HG03139 (cell line): ENCODE measurements around the gene MADCAM1.
"Not testable (repeated sequence)": the region's sequence is repeated elsewhere in the genome, so short reads cannot be mapped to it uniquely, and the experiment has no call there.

Source experiments
- ATAC-seq: cut with Tn5 transposase; IDR thresholded peaks from one replicate; pipeline ENCODE4 v1.9.1; 2021; ENCODE audit not compliant: unreplicated experiment

MADCAM1 gene

DNA sequence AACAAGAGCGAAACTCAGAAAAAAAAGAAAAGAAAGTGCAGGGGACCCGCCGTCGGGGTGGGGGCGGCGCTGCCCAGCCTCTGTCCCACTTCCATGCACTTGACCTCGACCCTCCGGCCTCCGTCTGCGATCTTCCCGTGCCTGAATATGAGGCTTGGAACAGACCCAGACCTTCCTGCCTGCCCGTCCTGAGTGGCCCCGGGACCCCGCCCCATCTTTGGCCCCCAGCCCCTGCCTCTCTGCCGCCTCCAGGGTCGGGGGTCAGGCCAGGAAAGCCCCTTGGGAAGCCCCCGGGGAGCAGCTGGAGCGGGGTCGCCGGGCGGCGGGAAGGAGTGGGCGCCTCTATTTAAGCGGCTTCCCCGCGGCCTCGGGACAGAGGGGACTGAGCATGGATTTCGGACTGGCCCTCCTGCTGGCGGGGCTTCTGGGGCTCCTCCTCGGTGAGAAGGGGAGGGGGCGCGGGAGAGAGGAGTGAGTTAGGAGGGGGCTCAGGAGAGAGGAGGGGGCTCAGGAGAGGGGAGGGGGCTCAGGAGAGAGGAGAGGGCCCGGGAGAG, at the start of gene MADCAM1:
TSS of gene MADCAM1 (plus strand) at position 375 of the 554 bp plus-strand sequence. CDS start at position 389, 14 bp downstream.
- ATAC-seq, result no peak

DNA sequence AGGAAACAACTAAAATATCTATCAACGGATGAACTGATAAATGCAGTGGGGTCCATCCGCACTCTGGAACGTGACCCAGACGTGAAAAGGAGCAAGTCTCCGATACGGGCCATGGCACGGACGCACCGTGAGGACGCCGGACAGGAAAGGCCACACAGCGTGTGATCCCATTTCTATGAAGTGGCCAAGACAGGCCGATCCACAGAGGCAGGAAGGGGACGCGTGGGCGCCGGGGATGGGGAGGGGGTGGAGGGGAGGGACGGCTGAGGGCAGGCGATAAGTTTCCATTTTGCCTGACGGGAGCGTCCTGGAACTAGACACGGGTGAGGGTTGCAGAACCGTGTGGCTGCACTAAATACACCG, 49.2 kb upstream of the MADCAM1 start:
- ATAC-seq, result no peak

DNA sequence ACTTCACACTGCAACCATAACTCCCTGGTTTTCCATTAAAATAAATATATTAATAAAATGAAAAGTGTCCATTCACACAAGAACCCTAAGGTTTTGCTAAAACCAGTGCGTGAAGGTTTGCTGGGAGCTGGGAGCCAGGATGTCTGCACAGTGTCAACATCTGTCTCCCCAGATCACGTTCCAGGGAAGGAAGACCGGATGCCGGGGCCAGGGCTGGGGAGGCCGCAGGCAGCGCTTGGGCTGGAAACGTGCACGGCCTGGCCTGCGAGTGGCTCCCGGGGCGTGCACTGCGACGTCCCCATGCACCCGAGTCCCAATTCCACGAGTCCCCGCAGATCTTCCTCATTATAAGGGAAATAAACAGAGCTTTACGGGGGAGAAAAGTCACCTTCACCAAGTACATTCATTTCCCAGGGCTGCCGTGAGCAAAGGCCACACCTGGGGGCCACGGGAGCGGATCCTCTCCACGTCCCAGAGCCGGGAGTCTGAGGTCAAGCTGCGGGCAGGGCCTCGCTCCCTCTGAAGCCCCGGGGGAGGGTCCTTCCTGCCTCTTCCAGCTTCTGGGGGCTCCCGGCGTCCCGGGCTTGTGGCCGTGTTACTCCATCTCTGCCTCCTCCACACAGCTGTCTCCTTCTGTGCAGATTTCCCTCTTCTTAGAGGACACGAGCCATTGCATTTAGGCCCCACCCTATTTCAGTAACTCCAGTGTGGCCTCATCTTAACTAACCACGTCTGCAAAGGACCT, 48.3 kb upstream of the MADCAM1 start:
- no peak for ATAC-seq

DNA sequence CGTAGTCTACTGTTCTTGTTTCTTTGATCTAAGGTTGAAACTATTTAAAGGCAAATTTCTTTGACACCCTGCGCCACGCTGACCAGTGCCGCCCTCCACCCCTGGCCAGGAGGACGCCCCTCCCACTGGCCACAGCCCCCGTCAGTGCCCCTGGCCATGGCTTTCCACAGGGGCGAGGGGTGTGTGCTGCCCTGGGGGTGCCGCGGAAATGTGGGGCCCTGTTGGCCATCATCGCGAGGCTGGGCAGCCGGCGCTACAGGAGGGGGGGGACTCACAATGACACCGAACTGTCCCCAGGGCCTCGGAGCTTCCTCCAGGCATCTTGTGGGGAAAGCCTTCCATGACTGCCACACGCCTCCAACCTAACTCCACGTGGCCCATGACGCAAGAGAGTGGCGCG, 46.4 kb upstream of the MADCAM1 start:
- ATAC-seq, result no peak

DNA sequence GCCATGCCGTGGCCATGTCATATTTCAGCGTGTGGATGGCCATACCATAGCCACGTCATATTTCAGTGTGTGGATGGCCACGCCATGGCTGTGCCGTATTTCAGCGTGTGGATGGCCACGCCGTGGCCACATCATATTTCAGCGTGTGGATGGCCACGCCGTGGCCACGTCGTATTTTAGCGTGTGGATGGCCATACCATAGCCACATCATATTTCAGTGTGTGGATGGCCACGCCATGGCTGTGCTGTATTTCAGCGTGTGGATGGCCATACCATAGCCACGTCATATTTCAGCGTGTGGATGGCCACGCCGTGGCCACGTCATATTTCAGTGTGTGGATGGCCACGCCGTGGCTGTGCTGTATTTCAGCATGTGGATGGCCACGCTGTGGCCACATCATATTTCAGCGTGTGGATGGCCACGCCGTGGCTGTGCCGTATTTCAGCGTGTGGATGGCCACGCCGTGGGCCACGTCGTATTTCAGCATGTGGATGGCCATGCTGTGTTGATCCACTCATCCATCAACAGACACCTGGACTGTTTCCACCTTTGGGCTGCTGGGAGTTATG, 45.3 kb upstream of the MADCAM1 start:
- ATAC-seq, result not testable (repeated sequence)

DNA sequence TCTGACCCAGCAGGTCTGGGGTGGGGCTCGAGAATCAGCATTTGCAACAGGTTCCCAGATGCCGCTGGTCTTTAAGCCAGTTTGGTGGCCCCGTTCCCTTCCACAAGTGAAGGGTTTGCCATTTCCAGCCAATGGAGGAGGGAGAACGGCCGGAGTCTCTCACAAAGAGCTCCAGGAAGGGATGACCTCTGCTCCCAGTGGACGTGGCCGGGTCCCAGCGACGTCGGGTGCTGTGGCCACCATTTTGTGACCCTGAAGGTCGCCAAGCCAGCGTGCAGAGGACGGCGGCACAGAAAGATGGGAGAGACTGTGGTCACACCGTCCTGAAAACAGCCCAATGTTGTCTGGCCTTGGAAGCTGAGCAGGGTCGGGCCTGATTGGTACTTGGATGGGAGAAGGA, 43.5 kb upstream of the MADCAM1 start:
- no peak for ATAC-seq

DNA sequence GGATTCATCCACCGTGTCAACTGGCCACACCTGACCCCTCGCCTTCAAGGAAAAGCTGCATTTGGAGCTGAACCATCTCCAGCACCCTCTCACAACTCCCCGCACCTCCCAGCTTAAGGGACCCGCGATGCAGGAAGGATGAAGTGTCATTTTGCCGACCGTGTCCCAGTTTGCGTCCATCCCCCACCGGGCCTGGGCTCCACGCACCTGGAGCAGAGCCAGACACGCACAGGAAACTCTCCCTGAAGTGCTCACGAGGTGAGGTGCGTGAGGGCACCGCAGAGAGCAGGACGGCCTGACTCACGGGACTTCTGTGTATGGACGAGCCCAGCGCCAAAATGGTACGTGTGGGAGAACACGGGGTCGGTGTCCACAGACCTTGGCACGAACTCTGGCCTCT, 42.7 kb upstream of the MADCAM1 start:
- ATAC-seq, result no peak

GRCh38 chr19:455031-455705, 41.1 kb upstream of the MADCAM1 start:
- no peak for ATAC-seq

DNA sequence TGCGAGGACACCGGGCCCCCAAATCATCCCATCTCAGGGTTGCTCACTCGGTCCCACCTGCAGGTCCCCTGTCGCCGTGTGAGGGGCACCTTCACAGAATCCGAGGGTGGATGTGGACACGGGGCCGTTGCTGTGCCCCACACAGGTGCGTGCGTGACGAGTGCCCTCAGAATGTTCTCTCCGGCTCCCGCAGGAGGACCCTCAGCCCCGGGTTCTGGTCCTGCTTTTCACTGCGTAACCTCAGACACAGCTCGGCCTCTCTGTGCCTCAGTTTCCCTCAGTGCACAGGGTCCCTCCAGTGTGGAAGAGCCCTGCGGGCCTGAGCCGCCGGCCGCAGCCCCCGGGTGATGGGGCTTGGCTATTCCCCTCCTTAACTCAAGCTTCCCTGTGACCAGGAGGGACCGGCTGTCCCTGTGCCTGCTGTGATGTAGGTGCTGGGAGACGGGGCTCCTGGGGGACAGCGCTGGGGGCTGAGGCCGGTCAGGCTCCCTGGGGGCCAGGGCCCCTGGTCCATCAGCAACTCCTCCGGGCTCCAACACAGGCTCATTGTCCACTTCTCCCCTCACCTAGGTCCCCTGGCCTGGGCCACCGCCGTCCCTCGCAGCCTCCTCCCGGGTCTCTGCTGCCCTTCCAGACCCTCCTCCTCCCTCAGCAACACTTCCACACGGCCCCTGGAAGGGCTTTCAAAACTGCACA, 40.3 kb upstream of the MADCAM1 start:
- ATAC-seq, result no peak

DNA sequence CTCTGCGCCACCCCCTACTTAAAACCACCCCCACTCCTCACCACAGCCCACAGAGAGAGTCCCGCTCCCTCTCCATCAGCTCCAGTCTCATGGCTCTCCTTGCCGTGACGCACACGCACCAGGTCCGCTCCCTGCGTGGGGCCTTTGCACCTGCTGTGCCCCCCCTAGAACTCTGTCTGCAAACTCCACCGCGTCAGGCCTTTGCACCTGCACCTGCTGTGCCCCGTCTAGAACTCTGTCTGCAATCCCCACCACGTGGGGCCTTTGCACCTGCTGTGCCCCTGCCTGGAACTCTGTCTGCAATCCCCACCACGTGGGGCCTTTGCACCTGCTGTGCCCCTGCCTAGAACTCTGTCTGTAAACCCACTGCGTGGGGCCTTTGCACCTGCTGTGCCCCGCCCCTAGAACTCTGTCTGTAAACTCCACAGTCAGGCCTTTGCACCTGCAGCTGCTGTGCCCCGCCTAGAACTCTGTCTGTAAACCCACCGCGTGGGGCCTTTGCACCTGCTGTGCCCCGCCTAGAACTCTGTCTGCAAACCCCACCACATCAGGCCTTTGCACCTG, 39.7 kb upstream of the MADCAM1 start:
- no peak for ATAC-seq

DNA sequence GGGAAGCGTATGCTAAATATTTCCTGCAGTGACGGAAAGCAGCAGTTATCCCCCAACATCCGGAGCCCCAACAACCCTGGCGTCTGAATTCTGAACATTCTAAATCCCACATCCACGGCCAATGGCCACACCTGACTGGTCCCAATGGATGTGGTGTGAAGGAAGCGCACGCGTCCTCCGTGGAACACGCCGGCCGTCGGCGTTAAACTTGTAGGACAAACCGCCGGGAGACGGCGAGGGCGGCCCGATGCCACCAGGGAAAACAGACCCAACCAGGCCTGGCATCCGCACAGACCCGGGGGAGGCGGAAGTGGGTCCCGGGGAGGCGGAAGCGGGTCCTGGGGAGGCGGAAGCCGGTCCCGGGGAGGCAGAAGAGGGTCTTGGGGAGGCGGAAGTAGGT, 38.6 kb upstream of the MADCAM1 start:
- ATAC-seq, result no peak

GRCh38 chr19:458091-459042, 37.9 kb upstream of the MADCAM1 start:
- ATAC-seq, result no peak

- ATAC-seq, result no peak
These were observed 36.4 kb upstream of the MADCAM1 start for GRCh38 chr19:459724-460511.

- ATAC-seq, result no peak
These were observed 35.2 kb upstream of the MADCAM1 start, which contains the start of gene SHC2 for GRCh38 chr19:460877-461720. Gene SHC2, minus strand, starts transcription at chr19:461033. Its CDS starts 37 bp downstream, at chr19:460996.

- no peak for ATAC-seq
These were observed 34.4 kb upstream of the MADCAM1 start for GRCh38 chr19:461721-462551.

DNA sequence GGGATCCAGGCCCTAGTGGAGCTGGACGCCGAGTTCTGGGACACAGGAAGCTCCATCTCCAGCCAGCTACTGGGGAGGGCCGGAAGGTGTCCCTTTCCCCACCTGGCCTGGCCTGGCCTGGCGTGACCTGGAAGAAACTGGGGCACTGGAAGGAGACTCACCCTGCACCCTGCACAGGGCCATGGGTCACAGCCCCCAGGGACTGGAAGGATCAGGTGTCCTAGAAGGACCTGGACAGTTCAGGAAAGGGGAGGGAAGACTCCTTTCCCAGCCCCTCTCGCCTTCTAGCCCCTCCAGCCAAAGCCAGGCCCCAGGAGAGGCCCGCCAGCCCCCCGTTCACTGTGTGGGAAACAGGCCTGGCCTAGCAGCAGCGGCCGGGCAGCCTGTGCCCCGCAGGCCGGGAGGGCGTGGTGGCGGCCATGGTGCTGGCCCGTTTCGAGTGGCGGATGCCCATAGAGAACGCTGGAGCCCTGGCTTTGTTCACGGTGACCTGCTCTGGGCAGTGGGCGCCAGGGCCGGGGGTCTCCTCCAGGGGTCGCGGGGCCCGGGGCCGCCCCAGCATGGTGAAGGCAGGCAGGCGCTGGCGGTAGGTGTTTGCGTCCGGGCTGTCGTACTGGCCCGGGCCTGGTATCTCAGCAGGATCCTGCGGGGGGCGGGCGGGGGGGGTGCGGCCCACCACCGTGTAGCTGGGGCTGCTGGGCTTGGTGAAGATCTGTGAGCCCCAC, 32.6 kb upstream of the MADCAM1 start:
- no peak for ATAC-seq

DNA sequence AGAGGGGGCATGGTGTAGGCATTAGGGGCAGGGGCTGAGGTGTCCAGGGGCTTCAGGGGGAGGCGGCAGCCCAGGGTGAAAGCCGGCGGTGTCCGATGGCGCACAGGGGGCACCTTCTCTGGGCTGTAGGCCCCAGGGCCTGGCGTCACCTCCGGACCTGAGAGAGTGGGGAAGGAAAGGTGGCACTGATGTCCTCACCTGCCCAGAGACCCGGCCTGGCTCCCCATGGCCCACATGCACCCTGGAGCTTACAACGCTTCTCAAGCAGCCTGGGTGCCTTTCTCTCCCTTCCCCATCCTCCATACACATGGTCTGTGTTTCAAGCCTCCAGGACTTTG, 32.1 kb upstream of the MADCAM1 start:
- no peak for ATAC-seq
